Measurements from ENCODE around the gene TRIM63. TPM values are rescaled to one million over a fixed set of nuclear protein-coding genes. Genes with fewer than 3 reads are reported as not detected.

The TRIM63 gene
- total and polyA plus RNA-seq, 2 of the 8 experiments (the other 6 are each of a cell fraction or from before 2014, with no cell fraction given), result not detected

DNA sequence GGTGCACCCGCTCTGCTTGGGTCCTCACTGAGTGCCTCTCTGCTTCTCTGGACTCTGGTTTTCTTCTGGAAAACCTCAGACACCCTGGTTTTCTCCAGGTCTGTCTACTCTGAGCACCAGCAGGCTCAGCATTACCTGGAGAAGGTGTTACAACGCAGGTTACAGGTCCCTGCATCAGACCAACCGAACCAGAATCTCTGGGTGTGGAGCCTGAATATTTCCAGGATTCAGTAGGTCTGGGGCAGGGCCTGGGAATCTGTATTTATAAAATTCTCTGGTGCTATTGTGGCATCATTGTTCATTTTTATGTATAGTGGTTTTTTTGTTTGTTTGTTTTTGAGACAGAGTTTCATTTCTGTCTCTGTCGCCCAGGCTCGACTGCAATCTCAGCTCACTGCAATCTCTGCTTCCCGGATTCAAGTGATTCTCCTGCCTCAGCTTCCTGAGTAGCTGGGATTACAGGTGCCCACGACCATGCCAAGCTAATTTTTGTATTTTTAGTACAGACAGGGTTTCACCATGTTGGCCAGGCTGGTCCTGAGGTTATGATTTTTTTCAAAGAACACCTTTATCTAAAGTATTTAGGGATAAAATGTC, 20.1 kb downstream of the TRIM63 start (continued):
- TF ChIP-seq SIRT6 (IDR thresholded peaks at IDR 0.05; ENCODE audit: low read length), result no peak
- no peak for TF ChIP-seq PHF8 (conservative IDR thresholded peaks at IDR 0.05; ENCODE audit: low read depth, low read length)
- no peak for TF ChIP-seq CBX8 (IDR thresholded peaks at IDR 0.05; ENCODE audit: borderline replicate concordance, low read depth, low read length)
- no peak for TF ChIP-seq BCL11A (IDR thresholded peaks at IDR 0.05; ENCODE audit: low read depth in 2 of 2, low read length in 2 of 2)
- TF ChIP-seq EZH2 (IDR thresholded peaks at IDR 0.05; ENCODE audit: low read depth, low read length, severe bottlenecking), result no peak
- no peak for TF ChIP-seq HDAC2 (IDR thresholded peaks at IDR 0.05; ENCODE audit: borderline replicate concordance in 1 of 2, low read depth in 2 of 2, low read length in 2 of 2)
- no peak for TF ChIP-seq POLR2AphosphoS5 (IDR thresholded peaks at IDR 0.05; ENCODE audit: low read depth, low read length)
- no peak for TF ChIP-seq TAF7 (optimal IDR thresholded peaks at IDR 0.05; ENCODE audit: borderline replicate concordance, low read depth, low read length)

All from H1 (cell line).